Right lobe of liver (tissue), 6 donors: ENCODE results near the gene TRANK1. TPM values are rescaled to one million over a fixed set of nuclear protein-coding genes. Genes with fewer than 3 reads are reported as not detected.
"Not testable (repeated sequence)": the region's sequence is repeated elsewhere in the genome, so short reads cannot be mapped to it uniquely, and the experiment has no call there.

Source experiments
- ATAC-seq, 4 donors: fragments of 200-7000 bp; cut with Tn5 transposase; one replicate each; pipeline ENCODE4 v1.9.1; 2020; ENCODE audit warnings: mild to moderate bottlenecking in 4 of 4, moderate library complexity in 4 of 4
- DNase-seq, 3 donors: peaks; one replicate each; pipeline ENCODE4 v3.0.0-alpha.2; 2020
- H3K27ac ChIP-seq, 3 donors: fragments of 200-600 bp; one replicate each; pipeline ENCODE4 v1.8.0; 2022
- H3K27me3 ChIP-seq, 2 donors: fragments of 200-600 bp; one replicate each; pipeline ENCODE4 v1.8.0; 2022
- H3K36me3 ChIP-seq, 4 donors: fragments of 200-600 bp; sonication (generic) in 1 of 4; one replicate each; pipeline versions ENCODE4 v1.5.1 to v1.8.0; 2017 to 2022; ENCODE audit warnings: control low read depth in 1 of 4
- H3K4me1 ChIP-seq, 4 donors: fragments of 200-600 bp; sonication (generic) in 1 of 4; one replicate each; pipeline versions ENCODE4 v1.5.1 to v1.8.0; 2017 to 2022; ENCODE audit warnings: control low read depth in 1 of 4
- H3K4me3 ChIP-seq, 3 donors: fragments of 200-600 bp; one replicate each; pipeline ENCODE4 v1.8.0; 2022
- H3K9me3 ChIP-seq, 4 donors: fragments of 200-600 bp; sonication (generic) in 1 of 4; one replicate each; pipeline versions ENCODE4 v1.5.1 to v1.8.0; 2017 to 2022; ENCODE audit warnings: control low read depth in 1 of 4
- POLR2A ChIP-seq: fragments of 450-650 bp; IDR thresholded peaks from one replicate; pipeline ENCODE4 v1.6.1; 2017; ENCODE audit warnings: antibody characterized with exemption, mild to moderate bottlenecking
- WGBS: methylation state at CpG from one replicate; pipeline ENCODE4 v1.1.6; 2018; ENCODE audit warnings: low coverage, low lambda C conversion rate; ENCODE audit not compliant: insufficient coverage; ENCODE audit errors: missing lambda C conversion rate; 5-methylcytosine and 5-hydroxymethylcytosine counted together
- intact Hi-C, 2 donors: fragments of 100-400 bp; cut with DNase I; formaldehyde crosslinking; loops; one replicate each; pipeline versions ENCODE4 v1.11.2 to v1.14.1; 2022
- total RNA-seq, 6 experiments: library from RNA; depleted of rRNA in 2 of 6; stranded (reverse); fragments of >200 nt in 2 of 6; fragmentation: NEBNext Ultra II Directional in 3 of 6; extraction: Animal tissue kit (Norgen Biotek cat#: 25700) in 3 of 6; gene quantifications; one replicate each; pipeline versions ENCODE4 v1.1.0 to v1.2.4, GENCODE V29; 2016 to 2023
- TF ChIP-seq, protein P1 (sequence below), 4 donors: fragments of 200-600 bp in 3 of 4; fragments of 450-650 bp in 1 of 4; IDR thresholded peaks; one replicate each; pipeline versions ENCODE4 v1.5.1 to v1.8.0; 2016 to 2022; ENCODE audit warnings: antibody characterized with exemption in 4 of 4, mild to moderate bottlenecking in 2 of 4
- donor health status: DM: no; HTN: yes; CAD: no.
- donor health status: DM: no; HTN: no; CAD: no.
- donor health status: DM: no; HTN: no; CAD: no.
- donor health status: DM: no; HTN: yes; CAD: no.
- donor health status: DM: no; HTN: yes; CAD: no.

The TRANK1 gene
- total RNA-seq, 6 experiments from 2014 or later, result 8.8 to 33.9 (median 19.6) TPM

DNA sequence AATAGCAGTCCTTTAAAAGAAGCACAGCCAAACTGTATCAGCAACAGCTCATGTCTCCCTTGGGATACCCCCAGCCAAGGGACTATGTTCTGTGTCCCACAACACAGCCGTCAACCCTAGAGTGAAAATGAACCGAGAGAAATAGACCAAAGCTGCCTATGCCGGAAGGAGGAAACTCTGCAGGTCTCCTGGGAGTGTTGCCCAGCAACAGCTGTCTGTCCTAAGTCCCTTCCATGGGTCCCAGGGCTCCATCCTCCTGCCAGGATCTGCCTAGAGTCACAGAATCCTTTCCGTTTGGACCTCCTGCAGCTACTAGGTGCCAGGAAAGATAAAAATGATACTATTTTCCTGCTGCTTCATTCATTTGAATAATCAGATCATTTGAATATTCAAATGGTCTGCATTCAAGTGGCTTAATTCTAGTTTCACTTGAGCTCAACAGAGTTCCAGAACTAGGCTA is 53.1 kb downstream of the TRANK1 start:
- intact Hi-C loops, result no loop called here
- WGBS, result 78% methylated on average over 2 of the region's 4 CpGs
- no peaks in the 10 kb centered on the region for H3K9me3 ChIP-seq
- H3K4me3 ChIP-seq, result no peak overlapping the region
- peak in 3 of 4 donors; percentile 14 to 34 (median 32) for ATAC-seq
- DNase-seq, result no peak
- TF ChIP-seq, protein P1, sequence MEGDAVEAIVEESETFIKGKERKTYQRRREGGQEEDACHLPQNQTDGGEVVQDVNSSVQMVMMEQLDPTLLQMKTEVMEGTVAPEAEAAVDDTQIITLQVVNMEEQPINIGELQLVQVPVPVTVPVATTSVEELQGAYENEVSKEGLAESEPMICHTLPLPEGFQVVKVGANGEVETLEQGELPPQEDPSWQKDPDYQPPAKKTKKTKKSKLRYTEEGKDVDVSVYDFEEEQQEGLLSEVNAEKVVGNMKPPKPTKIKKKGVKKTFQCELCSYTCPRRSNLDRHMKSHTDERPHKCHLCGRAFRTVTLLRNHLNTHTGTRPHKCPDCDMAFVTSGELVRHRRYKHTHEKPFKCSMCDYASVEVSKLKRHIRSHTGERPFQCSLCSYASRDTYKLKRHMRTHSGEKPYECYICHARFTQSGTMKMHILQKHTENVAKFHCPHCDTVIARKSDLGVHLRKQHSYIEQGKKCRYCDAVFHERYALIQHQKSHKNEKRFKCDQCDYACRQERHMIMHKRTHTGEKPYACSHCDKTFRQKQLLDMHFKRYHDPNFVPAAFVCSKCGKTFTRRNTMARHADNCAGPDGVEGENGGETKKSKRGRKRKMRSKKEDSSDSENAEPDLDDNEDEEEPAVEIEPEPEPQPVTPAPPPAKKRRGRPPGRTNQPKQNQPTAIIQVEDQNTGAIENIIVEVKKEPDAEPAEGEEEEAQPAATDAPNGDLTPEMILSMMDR (IDR thresholded peaks at IDR 0.05), result no peak
- no peak for TF ChIP-seq POLR2A
- H3K27me3 ChIP-seq, result no peaks in the 10 kb centered on the region
- no peak overlapping the region for H3K27ac ChIP-seq
- peaks cover 0 to 48% (median 9%) of the 10 kb centered on the region in 4 donors for H3K36me3 ChIP-seq
- no peaks in the 10 kb centered on the region for H3K4me1 ChIP-seq

GRCh38 chr3:36891097-36891496 is 53.8 kb downstream of the TRANK1 start:
- H3K36me3 ChIP-seq, result peaks cover 0 to 48% (median 9%) of the 10 kb centered on the region in 4 donors
- 100% methylated on average over 3 of the region's 7 CpGs for whole genome bisulfite sequencing
- not testable (repeated sequence) for H3K27ac ChIP-seq

DNA sequence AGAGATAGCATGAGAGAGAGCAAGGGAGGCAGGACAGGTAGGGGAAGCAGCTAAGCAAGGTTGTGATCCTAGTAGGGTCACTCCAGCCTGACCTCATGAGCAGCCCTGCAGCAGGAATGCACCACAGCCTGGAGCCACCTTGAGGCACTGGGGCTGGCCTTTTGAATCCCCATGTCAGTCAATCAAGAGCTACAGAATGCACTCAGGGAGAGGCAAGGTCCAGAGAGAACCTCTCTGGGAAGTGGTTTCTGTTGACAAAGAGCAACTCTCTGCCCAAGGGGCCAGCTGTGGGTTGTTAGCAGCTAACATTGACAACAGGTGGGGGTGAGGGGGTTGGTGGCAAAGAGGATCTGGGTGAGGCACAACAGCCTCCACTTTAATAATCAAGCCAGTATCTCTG is 54.6 kb downstream of the TRANK1 start:
- no peaks in the 10 kb centered on the region for H3K27me3 ChIP-seq
- H3K4me1 ChIP-seq, result no peaks in the 10 kb centered on the region
- no peak overlapping the region for H3K27ac ChIP-seq
- DNase-seq (no peak), ATAC-seq (no peak)
- no peak overlapping the region for H3K4me3 ChIP-seq
- intact Hi-C loops, result no loop called here
- H3K36me3 ChIP-seq, result peaks cover 0 to 47% (median 9%) of the 10 kb centered on the region in 4 donors
- no peak for TF ChIP-seq POLR2A
- TF ChIP-seq, protein P1 (IDR thresholded peaks at IDR 0.05), result no peak
- no peaks in the 10 kb centered on the region for H3K9me3 ChIP-seq

More at GRCh38 chr3:36891097-36891496, 53.8 kb downstream of the TRANK1 start:
- H3K4me3 ChIP-seq, H3K27me3 ChIP-seq, H3K9me3 ChIP-seq, intact Hi-C loops, ATAC-seq, H3K4me1 ChIP-seq, DNase-seq: not testable (repeated sequence)

- Histone ChIP-seq H3K4me1 (peaks cover 0 to 3% (median 0%) of the 10 kb centered on the region in 4 donors), H3K36me3 (peaks cover 0 to 12% (median 1%) of the 10 kb centered on the region in 4 donors), H3K4me3 (no peak overlapping the region), H3K9me3 (no peaks in the 10 kb centered on the region), H3K27me3 (no peaks in the 10 kb centered on the region), H3K27ac (no peak overlapping the region)
- TF ChIP-seq, protein P1 (IDR thresholded peaks at IDR 0.05), result no peak
- no peak for TF ChIP-seq POLR2A
- WGBS, result 98% methylated on average over 4 of the region's 4 CpGs
- DNase-seq (no peak), ATAC-seq (no peak)
- intact Hi-C loops, result no loop called here
Measured at GRCh38 chr3:36881735-36882134, 63.1 kb downstream of the TRANK1 start.

DNA sequence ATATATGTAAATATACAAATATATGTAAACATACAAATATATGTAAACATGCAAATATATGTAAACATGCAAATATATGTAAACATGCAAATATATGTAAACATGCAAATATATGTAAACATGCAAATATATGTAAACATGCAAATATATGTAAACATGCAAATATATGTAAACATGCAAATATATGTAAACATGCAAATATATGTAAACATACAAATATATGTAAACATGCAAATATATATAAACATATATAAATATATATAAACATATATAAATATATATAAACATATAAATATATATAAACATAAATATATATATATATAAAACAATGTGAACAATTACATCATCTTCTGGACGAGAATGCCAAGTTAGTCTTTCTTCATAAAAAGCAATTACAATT is 65.0 kb downstream of the TRANK1 start:
- intact Hi-C loops, ATAC-seq, H3K27ac ChIP-seq, H3K27me3 ChIP-seq, H3K36me3 ChIP-seq, H3K4me3 ChIP-seq, H3K9me3 ChIP-seq, H3K4me1 ChIP-seq, DNase-seq: not testable (repeated sequence)
- 80% methylated on average over 1 of the region's 1 CpG for WGBS
